Stimulated activated CD8-positive, alpha-beta memory T cell treated with anti-CD3 and anti-CD28 coated beads, Interleukin-7, amount 100 ng/mL, for 4 hours (primary cell): ENCODE measurements around the gene NEIL1.
"Not testable (repeated sequence)": the region's sequence is repeated elsewhere in the genome, so short reads cannot be mapped to it uniquely, and the experiment has no call there.

ENCODE experiments used
- DNase-seq, 2 donors: peaks; one replicate each; pipeline ENCODE4 v3.0.0-alpha.2; 2020; ENCODE audit warnings: low read depth in 2 of 2

NEIL1 gene

DNA sequence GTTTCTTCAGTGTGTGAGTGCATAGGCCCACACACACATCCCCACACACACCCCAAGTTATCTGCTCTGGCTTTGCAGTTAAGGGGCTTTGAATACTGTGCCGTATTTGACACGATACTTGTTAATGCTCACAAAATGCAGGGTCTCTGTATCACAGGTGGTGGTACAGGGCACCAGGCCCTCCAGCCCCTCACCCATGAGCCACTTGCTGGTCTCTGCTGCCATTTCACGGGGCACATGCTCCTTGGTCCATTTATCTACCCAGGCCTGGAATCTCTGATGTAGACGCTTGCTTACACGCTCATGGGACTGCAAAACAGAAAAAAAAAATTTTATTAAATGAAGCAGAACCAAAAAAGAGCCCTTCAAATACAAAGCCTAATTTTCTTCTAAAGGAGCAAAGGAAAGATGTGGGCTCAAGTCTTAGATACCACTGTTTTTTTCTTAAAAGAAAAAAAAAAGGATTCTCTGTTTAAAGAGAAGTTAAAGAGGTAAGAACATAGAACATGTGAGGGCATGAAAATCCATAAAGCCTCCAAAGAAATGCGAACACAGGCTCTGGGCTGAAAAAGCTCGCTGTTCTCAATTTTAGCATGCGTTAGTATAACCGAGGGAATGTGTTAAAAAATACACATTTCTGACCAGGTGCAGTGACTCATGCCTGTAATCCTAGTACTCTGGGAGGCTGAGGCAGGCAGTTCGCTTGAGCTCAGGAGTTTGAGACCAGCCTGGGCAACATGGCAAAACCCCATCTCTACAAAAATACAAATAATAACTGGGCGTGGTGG is 25.3 kb downstream of the NEIL1 start:
- DNase-seq: no peak

DNA sequence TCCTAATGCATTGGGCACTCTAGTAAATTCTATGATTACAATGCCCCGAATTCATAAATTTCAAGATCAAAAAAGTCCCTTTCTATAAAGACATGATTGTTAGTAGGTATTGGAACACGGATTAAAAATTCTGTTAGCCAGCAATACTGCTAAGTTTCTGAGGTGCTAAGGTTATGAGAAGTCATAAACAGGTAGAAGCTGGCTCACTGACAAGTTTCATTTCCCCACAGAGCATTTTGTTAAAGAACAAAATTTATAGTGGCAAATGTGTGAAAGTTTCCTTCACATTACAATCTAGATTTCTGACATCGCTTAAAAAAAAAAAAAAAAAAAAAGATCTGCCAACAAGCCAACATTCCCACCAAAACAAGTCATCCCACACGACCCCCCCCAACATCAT is 33.9 kb downstream of the NEIL1 start:
- no peak for DNase-seq

DNA sequence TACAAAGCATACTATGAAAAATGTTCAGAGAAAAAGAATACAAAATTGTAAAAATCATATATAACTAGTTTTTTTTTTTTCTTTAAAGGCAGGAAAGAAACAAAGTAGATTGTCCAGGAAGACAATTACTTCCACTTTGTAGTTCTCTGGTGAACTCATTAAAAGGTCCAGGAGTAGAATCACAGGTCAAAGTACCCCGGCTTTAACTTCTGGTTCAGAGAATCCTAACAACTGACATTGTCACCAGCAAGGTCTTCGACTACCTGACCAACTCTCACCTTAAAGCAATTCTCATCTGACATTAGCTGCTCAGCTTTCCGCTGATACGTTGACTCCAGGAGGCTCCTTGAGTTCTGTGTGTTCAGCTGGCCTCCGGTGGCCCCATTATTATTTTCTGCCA is 37.1 kb downstream of the NEIL1 start:
- DNase-seq: not testable (repeated sequence)

DNA sequence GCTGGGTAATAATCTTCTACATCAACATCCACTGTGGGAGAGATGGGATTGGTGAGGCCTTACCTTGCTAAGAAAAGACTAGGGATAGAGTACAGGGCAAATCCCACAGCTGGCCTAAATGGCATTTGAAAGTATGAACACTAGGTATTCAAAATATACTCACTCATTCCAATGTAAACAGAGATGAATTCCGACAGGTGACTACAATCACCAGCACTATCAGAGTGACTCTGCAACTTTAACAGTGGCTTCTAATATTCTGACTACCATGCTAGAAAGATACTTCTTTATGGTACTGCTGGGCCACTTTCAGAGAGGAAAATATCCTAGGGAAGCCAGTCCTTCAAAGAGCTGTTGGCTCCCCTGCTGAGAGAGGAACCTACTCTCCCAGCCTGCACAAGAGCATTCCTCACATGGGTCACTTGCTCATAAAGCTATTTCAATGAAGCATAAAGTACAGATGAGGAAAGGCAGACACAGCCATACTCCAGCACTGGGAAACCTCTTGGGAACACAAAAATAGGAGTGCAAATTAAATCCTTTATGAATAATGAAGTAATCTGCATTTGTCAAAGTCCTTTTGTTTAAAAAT is 43.0 kb downstream of the NEIL1 start:
- DNase-seq: no peak

DNA sequence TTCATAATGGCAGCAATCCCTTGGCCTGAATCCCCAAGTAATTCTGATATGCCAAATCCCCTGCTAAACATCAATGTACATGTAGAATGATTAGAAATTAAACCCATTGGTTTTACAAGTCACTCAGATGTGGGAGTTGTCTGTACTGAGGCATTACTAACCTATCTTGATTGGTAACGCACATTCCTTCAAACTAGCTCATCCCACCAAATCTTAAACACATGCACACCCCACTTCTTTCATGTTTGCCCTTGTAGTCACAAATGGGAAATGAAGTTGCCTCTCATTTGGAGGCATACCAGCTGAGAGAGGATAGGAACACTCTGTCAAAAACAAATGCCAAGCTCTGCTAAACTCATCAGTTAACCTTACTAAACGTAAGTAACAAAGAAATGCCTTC is 50.7 kb downstream of the NEIL1 start:
- no peak for DNase-seq

DNA sequence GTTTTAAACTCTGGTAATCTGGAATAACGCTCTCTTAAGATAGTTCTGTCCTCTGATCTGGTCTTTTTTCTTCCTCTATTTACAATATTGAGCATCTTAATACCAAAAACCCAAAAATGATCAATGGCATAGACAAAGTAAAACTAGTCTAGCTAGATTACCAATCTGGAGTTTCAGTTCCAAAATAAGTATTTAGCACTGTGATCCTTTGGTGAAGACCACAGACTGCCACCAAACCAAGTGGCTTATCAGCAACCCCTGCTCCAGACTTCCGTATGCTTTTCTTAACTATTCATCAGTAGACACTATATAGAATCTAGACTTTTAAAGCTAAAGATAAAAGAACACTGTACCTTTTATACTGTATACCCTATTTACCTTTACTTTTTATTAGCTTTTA is 57.1 kb downstream of the NEIL1 start:
- no peak for DNase-seq
